HG03097 (cell line): ENCODE results near the gene PSPC1.
"Not testable (repeated sequence)": the region's sequence is repeated elsewhere in the genome, so short reads cannot be mapped to it uniquely, and the experiment has no call there.

Source experiments
- ATAC-seq: cut with Tn5 transposase; IDR thresholded peaks from one replicate; pipeline ENCODE4 v1.9.1; 2021; ENCODE audit not compliant: unreplicated experiment, low FRiP score

The PSPC1 gene

GRCh38 chr13:19766591-19766990 lies 16.2 kb downstream of the PSPC1 start:
- ATAC-seq, result no peak

- ATAC-seq, result no peak
Measured at GRCh38 chr13:19764237-19764636, 18.5 kb downstream of the PSPC1 start.

- no peak for ATAC-seq
Measured at GRCh38 chr13:19763618-19764017, 19.1 kb downstream of the PSPC1 start.

GRCh38 chr13:19759669-19760068 lies 23.1 kb downstream of the PSPC1 start:
- ATAC-seq, result no peak

- no peak for ATAC-seq
Measured at GRCh38 chr13:19742643-19743042, 40.1 kb downstream of the PSPC1 start.

- ATAC-seq, result no peak
Measured at GRCh38 chr13:19737844-19738557, 44.7 kb downstream of the PSPC1 start.

GRCh38 chr13:19726611-19727010 lies 56.1 kb downstream of the PSPC1 start:
- ATAC-seq, result no peak

GRCh38 chr13:19725320-19725719 lies 57.4 kb downstream of the PSPC1 start:
- ATAC-seq, result no peak

GRCh38 chr13:19720039-19720438 lies 62.7 kb downstream of the PSPC1 start:
- ATAC-seq, result no peak

GRCh38 chr13:19713186-19713965 lies 69.4 kb downstream of the PSPC1 start:
- ATAC-seq, result no peak

- not testable (repeated sequence) for ATAC-seq
Measured at GRCh38 chr13:19709782-19710181, 73.0 kb downstream of the PSPC1 start.

GRCh38 chr13:19709039-19709438 lies 73.7 kb downstream of the PSPC1 start:
- not testable (repeated sequence) for ATAC-seq

- ATAC-seq, result not testable (repeated sequence)
Measured at GRCh38 chr13:19704256-19704655, 78.5 kb downstream of the PSPC1 start.

- ATAC-seq, result not testable (repeated sequence)
Measured at GRCh38 chr13:19701619-19702018, 81.1 kb downstream of the PSPC1 start.

- not testable (repeated sequence) for ATAC-seq
Measured at GRCh38 chr13:19700963-19701362, 81.8 kb downstream of the PSPC1 start.

GRCh38 chr13:19695829-19696228 lies 86.9 kb downstream of the PSPC1 start:
- no peak for ATAC-seq

- ATAC-seq, result no peak
Measured at GRCh38 chr13:19695428-19695827, 87.3 kb downstream of the PSPC1 start.

GRCh38 chr13:19691447-19691846 lies 91.3 kb downstream of the PSPC1 start:
- ATAC-seq, result not testable (repeated sequence)

GRCh38 chr13:19685437-19685836 lies 97.3 kb downstream of the PSPC1 start:
- ATAC-seq, result no peak

GRCh38 chr13:19685034-19685433 lies 97.7 kb downstream of the PSPC1 start:
- ATAC-seq, result no peak

GRCh38 chr13:19681517-19681916 lies 101.2 kb downstream of the PSPC1 start:
- no peak for ATAC-seq

- ATAC-seq, result no peak
Measured at GRCh38 chr13:19680751-19681150, 102.0 kb downstream of the PSPC1 start.
